Thoracic aorta (tissue), 2 donors: ENCODE data around the gene BTG4. TPM values are rescaled to one million over a fixed set of nuclear protein-coding genes. Genes with fewer than 3 reads are reported as not detected.

Experiments used
- ATAC-seq: fragments of 150-250 bp; one replicate; pipeline ENCODE4 v1.8.0; 2017; ENCODE audit warnings: low read depth; ENCODE audit not compliant: insufficient number of reproducible peaks, low FRiP score
- DNase-seq: peaks from one replicate; pipeline ENCODE4 v3.0.0-alpha.2; 2020; ENCODE audit warnings: low spot score
- H3K27ac ChIP-seq, 2 donors: fragments of 200-600 bp; sonication (generic); 1 replicate in 1 of 2; 2 replicates in 1 of 2; pipeline ENCODE4 v1.5.1; 2016; ENCODE audit warnings: mild to moderate bottlenecking in 2 of 2, moderate library complexity in 2 of 2
- H3K27me3 ChIP-seq: fragments of 200-600 bp; sonication (generic); replicated peaks from 2 replicates; pipeline ENCODE4 v1.6.0; 2016; ENCODE audit warnings: mild to moderate bottlenecking; ENCODE audit not compliant: insufficient read depth
- H3K36me3 ChIP-seq: fragments of 200-600 bp; sonication (generic); one replicate; pipeline ENCODE4 v1.5.1; 2016
- H3K4me1 ChIP-seq, 2 donors: fragments of 200-600 bp; sonication (generic); 1 replicate in 1 of 2; 2 replicates in 1 of 2; pipeline versions ENCODE4 v1.5.1 to v1.6.0; 2016; ENCODE audit warnings: low read depth in 2 of 2, mild to moderate bottlenecking in 1 of 2; ENCODE audit not compliant: control insufficient read depth in 1 of 2
- H3K4me3 ChIP-seq: fragments of 200-600 bp; sonication (generic); 2 replicates; pipeline ENCODE4 v1.5.1; 2016; ENCODE audit warnings: mild to moderate bottlenecking
- H3K9me3 ChIP-seq: fragments of 200-600 bp; sonication (generic); 2 replicates; pipeline ENCODE4 v1.5.1; 2016
- total RNA-seq, 2 donors: library from RNA; depleted of rRNA; stranded (reverse); fragments of >200 nt; gene quantifications; one replicate each; pipeline versions ENCODE4 v1.1.0 to v1.2.3, GENCODE V29; 2016
- TF ChIP-seq, protein P1 (sequence below): fragments of 200-600 bp; sonication (generic); IDR thresholded peaks from one replicate; pipeline ENCODE4 v1.5.1; 2019; ENCODE audit warnings: antibody characterized with exemption

BTG4 gene
- total RNA-seq, 2 donors from 2014 or later, result not detected

DNA sequence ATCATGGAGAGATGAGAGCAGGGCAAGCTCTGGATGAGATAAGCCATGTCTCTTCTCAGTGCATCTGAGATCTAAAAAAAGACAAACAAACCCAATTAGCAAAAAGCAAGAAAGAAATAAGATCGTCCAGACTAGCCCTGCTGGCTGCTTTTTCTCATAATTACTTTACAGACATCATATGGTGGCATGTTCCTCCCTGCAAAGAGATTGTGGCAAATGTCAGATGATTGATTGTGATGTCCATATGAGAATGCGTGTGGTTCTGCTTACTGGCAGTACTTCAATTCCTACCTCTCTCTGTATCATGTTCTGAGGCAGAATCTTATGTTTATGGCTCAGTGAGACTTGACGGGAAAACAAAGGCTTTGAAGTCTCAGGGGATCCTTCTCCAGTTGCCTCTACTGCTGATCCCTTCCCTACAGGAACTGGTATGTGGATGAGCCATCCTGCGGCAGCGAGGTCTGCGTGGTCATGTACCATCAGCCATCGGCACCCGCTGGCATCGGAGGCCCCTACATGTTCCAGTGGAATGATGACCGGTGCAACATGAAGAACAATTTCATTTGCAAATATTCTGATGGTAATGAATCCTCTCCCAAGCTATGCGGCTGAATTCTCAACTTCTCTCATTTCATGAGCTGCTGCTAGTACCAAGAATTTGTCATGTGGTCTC lies 37.1 kb upstream of the BTG4 start:
- no peak overlapping the region for H3K27ac ChIP-seq
- H3K4me3 ChIP-seq, result no peak overlapping the region
- H3K9me3 ChIP-seq, result no peaks in the 10 kb centered on the region
- H3K27me3 ChIP-seq, result no peaks in the 10 kb centered on the region
- H3K4me1 ChIP-seq, result no peaks in the 10 kb centered on the region
- ATAC-seq, result no peak
- H3K36me3 ChIP-seq, result no peaks in the 10 kb centered on the region
- TF ChIP-seq, protein P1, sequence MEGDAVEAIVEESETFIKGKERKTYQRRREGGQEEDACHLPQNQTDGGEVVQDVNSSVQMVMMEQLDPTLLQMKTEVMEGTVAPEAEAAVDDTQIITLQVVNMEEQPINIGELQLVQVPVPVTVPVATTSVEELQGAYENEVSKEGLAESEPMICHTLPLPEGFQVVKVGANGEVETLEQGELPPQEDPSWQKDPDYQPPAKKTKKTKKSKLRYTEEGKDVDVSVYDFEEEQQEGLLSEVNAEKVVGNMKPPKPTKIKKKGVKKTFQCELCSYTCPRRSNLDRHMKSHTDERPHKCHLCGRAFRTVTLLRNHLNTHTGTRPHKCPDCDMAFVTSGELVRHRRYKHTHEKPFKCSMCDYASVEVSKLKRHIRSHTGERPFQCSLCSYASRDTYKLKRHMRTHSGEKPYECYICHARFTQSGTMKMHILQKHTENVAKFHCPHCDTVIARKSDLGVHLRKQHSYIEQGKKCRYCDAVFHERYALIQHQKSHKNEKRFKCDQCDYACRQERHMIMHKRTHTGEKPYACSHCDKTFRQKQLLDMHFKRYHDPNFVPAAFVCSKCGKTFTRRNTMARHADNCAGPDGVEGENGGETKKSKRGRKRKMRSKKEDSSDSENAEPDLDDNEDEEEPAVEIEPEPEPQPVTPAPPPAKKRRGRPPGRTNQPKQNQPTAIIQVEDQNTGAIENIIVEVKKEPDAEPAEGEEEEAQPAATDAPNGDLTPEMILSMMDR, result no peak
- DNase-seq, result no peak

DNA sequence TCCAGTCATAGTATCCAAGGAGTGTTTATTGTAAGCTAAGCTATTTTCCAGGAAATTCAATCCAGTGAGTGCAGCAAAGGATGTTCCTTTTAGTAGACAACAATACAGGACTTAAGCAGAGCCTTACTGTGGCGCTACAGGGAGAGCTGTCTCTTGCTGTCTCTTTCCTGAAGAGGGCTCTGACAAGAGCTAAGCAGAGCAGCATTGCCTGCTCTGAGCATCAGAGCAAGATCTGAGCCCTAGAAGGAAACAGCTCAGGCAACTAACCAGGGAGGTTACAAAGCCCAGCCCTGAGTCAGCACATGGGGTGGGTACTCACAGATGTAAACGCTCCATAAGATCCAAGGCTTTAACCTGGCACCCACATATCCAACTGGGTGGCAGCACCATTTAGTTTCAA lies 36.3 kb upstream of the BTG4 start:
- TF ChIP-seq, protein P1, result no peak
- Histone ChIP-seq H3K9me3 (no peaks in the 10 kb centered on the region), H3K4me3 (no peak overlapping the region), H3K36me3 (no peaks in the 10 kb centered on the region), H3K27me3 (no peaks in the 10 kb centered on the region), H3K27ac (no peak overlapping the region), H3K4me1 (no peaks in the 10 kb centered on the region)
- no peak for DNase-seq
- ATAC-seq, result no peak

DNA sequence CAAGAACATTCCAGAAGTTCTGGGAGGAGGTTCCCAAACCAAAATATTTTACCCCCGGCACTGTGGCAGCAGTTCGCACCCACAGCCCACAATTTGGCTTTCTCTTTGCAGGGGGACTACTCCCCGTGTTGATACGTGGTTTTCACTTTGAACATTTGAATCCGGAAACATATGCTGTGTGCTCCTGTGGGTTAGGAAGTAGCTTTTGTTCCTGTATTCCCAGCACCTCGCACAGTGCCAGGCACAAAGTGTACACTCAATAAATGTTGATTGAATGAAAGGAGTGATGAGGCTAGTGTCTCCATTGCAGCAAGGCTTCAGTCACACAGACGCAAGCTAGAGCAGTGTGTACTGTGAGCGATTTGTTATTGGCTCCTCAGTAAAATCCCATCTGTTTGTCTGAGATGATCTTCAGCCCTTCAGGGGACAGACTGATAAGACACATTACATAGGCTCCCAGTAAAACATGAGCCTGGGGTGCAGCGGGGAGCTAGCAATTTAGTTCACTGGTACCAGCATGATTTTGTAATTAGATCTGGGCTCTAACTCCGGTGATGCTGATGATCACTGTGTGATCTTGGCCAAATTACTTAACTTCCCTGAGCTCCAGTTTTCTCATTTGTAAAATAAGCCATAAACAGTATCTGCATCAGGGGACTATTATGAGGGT lies 30.6 kb upstream of the BTG4 start:
- TF ChIP-seq, protein P1, result no peak
- ATAC-seq, result no peak
- peaks cover 4 to 22% of the 10 kb centered on the region in 2 donors for H3K4me1 ChIP-seq
- H3K27ac ChIP-seq, result peak overlapping the region in 1 of 2 donors; percentile 71
- H3K27me3 ChIP-seq, result no peaks in the 10 kb centered on the region
- H3K9me3 ChIP-seq, result no peaks in the 10 kb centered on the region
- DNase-seq, result no peak
- no peaks in the 10 kb centered on the region for H3K36me3 ChIP-seq
- no peak overlapping the region for H3K4me3 ChIP-seq

DNA sequence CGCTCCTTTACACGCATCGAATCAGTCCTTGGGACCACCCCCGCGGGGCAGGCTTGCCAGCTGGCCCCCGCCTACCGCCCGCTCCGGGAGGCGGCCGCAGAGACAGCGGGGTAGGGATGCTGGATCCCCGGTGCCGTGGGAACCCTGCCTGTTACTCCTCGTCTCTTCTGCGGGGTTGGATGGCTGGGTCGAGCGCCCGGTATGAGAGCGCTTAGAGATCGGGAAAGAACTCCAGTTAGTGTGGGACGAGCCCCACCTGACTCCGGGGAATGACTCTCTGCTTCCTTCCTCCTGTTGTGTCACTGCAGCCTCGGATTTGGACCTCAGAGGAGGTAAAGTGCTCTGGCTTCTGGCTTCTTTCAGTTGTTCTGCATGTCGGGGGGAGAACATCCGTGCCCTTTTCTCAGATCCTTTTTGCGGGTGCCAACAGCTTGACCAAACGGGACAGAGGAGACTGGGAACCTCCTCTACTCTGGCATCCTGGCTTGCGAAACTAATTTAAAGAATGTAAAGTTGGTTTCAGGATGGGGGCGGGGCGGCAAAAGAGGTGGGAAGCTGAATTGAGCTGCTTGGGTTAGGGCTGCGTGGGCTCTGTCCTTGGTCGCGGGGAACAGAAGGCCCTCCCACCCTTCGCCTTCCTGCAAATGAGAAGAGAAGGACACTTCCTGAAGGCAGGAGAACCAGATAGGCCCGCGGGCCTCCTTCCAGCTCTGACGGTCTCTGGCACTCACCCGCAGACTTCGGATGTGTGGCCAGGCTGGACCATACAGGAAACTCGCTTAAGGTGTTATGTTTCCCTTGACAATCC lies 29.3 kb upstream of the BTG4 start:
- TF ChIP-seq, protein P1, result no peak
- Histone ChIP-seq H3K4me1 (peaks cover 4 to 22% of the 10 kb centered on the region in 2 donors), H3K9me3 (no peaks in the 10 kb centered on the region), H3K27ac (peak overlapping the region; percentile 71 to 83), H3K36me3 (no peaks in the 10 kb centered on the region), H3K27me3 (no peaks in the 10 kb centered on the region), H3K4me3 (peak overlapping the region; percentile 80)
- ATAC-seq, result peak; percentile 33
- DNase-seq, result peak; percentile 21

DNA sequence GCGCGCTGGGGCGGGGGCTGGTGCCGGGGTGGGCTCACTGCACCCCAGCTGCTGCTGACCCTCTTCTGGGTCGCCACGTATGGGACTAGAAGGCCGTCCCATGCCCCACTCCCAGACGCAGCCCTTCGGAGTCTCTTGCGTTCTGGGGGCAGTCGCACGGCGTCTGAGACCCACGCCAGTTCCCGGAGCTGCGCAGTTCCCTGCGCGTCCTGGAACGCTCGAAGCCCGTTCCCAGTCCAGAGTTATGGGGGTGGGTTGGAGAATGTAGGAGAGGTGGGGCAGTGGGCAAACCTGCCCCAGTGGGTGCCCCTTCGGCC lies 28.7 kb upstream of the BTG4 start:
- Histone ChIP-seq H3K27me3 (no peaks in the 10 kb centered on the region), H3K9me3 (no peaks in the 10 kb centered on the region), H3K4me1 (peaks cover 4 to 22% of the 10 kb centered on the region in 2 donors), H3K36me3 (no peaks in the 10 kb centered on the region), H3K27ac (peak overlapping the region; percentile 71 to 83), H3K4me3 (peak overlapping the region; percentile 80)
- DNase-seq (no peak), ATAC-seq (no peak)
- TF ChIP-seq, protein P1, result no peak
